Measurements from ENCODE around the gene TXLNB.
"Not testable (repeated sequence)": the region's sequence is repeated elsewhere in the genome, so short reads cannot be mapped to it uniquely, and the experiment has no call there.

DNA sequence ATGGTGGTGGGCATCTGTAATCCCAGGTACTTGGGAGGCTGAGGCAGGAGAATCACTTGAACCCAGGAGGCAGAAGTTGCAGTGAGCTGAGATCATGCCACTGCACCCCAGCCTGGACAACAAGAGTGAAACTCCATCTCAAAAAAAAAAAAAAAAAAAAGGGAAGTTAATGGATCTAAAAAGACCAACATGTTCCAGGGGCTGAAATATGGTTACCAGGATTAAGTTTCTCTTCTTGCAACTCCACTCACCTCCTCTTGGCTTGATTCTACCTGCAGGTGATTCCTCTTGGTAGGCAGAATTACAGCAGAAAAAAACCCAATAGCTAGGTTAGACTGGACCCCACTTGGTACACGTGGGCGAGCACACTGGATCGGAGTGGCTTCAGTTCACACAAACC lies 63.4 kb downstream of the TXLNB start:
- TF ChIP-seq, protein P1, sequence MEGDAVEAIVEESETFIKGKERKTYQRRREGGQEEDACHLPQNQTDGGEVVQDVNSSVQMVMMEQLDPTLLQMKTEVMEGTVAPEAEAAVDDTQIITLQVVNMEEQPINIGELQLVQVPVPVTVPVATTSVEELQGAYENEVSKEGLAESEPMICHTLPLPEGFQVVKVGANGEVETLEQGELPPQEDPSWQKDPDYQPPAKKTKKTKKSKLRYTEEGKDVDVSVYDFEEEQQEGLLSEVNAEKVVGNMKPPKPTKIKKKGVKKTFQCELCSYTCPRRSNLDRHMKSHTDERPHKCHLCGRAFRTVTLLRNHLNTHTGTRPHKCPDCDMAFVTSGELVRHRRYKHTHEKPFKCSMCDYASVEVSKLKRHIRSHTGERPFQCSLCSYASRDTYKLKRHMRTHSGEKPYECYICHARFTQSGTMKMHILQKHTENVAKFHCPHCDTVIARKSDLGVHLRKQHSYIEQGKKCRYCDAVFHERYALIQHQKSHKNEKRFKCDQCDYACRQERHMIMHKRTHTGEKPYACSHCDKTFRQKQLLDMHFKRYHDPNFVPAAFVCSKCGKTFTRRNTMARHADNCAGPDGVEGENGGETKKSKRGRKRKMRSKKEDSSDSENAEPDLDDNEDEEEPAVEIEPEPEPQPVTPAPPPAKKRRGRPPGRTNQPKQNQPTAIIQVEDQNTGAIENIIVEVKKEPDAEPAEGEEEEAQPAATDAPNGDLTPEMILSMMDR (IDR thresholded peaks at IDR 0.05), result not testable (repeated sequence)
- TF ChIP-seq ZNF121 (CRISPR knock-in tag; IDR thresholded peaks at IDR 0.05); NR3C1 (CRISPR knock-in tag; conservative IDR thresholded peaks at IDR 0.05; ENCODE audit: low read depth); ZNF416 (CRISPR knock-in tag; IDR thresholded peaks at IDR 0.05); TEAD4 (CRISPR knock-in tag; IDR thresholded peaks at IDR 0.05); ESRRA (CRISPR knock-in tag; IDR thresholded peaks at IDR 0.05; ENCODE audit: borderline replicate concordance); OVOL2 (CRISPR knock-in tag; IDR thresholded peaks at IDR 0.05; ENCODE audit: borderline replicate concordance): not testable (repeated sequence)
- TF ChIP-seq, protein P2, sequence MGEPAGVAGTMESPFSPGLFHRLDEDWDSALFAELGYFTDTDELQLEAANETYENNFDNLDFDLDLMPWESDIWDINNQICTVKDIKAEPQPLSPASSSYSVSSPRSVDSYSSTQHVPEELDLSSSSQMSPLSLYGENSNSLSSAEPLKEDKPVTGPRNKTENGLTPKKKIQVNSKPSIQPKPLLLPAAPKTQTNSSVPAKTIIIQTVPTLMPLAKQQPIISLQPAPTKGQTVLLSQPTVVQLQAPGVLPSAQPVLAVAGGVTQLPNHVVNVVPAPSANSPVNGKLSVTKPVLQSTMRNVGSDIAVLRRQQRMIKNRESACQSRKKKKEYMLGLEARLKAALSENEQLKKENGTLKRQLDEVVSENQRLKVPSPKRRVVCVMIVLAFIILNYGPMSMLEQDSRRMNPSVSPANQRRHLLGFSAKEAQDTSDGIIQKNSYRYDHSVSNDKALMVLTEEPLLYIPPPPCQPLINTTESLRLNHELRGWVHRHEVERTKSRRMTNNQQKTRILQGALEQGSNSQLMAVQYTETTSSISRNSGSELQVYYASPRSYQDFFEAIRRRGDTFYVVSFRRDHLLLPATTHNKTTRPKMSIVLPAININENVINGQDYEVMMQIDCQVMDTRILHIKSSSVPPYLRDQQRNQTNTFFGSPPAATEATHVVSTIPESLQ (CRISPR knock-in tag; IDR thresholded peaks at IDR 0.05), result not testable (repeated sequence)

Data from WTC11 (cell line).